GM23338 (cell line): ENCODE measurements around the gene ING1. TPM values are rescaled to one million over a fixed set of nuclear protein-coding genes. Genes with fewer than 3 reads are reported as not detected.

Experiments
- ATAC-seq: fragments of 200-7000 bp; cut with Tn5 transposase; 3 replicates; pipeline ENCODE4 v1.9.1; 2020
- DNase-seq: peaks from one replicate; pipeline ENCODE4 v3.0.0-alpha.2; 2015; ENCODE audit warnings: low spot score
- H2AFZ ChIP-seq: fragments of 200-600 bp; sonication (generic); 2 replicates; pipeline ENCODE4 v1.8.0; 2016; ENCODE audit warnings: antibody characterized with exemption, mild to moderate bottlenecking, moderate library complexity
- H3F3A ChIP-seq: fragments of 200-600 bp; sonication (generic); replicated peaks from 2 replicates; pipeline ENCODE4 v1.8.0; 2017; ENCODE audit warnings: antibody characterized with exemption, mixed run types, low read depth
- H3K27ac ChIP-seq: fragments of 200-600 bp; sonication (generic); 2 replicates; pipeline ENCODE4 v1.6.1; 2016; ENCODE audit warnings: low read depth
- H3K27me3 ChIP-seq: fragments of 200-600 bp; sonication (generic); 2 replicates; pipeline ENCODE4 v1.8.0; 2016; ENCODE audit warnings: mild to moderate bottlenecking, mixed run types, moderate library complexity; ENCODE audit not compliant: insufficient read depth
- H3K36me3 ChIP-seq: fragments of 200-600 bp; sonication (generic); 2 replicates; pipeline ENCODE4 v1.8.0; 2016; ENCODE audit warnings: mild to moderate bottlenecking; ENCODE audit not compliant: insufficient read depth
- H3K4me1 ChIP-seq: fragments of 200-600 bp; sonication (generic); 2 replicates; pipeline ENCODE4 v1.8.0; 2016; ENCODE audit warnings: mild to moderate bottlenecking, moderate library complexity; ENCODE audit not compliant: insufficient read depth
- H3K4me2 ChIP-seq: fragments of 200-600 bp; sonication (generic); 2 replicates; pipeline ENCODE4 v1.7.1; 2017; ENCODE audit warnings: mixed run types
- H3K4me3 ChIP-seq: fragments of 200-600 bp; sonication (generic); 2 replicates; pipeline ENCODE4 v1.6.1; 2016; ENCODE audit warnings: mixed run types
- H3K79me2 ChIP-seq: fragments of 200-600 bp; sonication (generic); replicated peaks from 2 replicates; pipeline ENCODE4 v1.8.0; 2017; ENCODE audit warnings: mild to moderate bottlenecking; ENCODE audit not compliant: insufficient read depth
- H3K9me2 ChIP-seq: fragments of 200-600 bp; sonication (generic); 2 replicates; pipeline ENCODE4 v1.8.0; 2017; ENCODE audit not compliant: insufficient read depth
- H4K20me1 ChIP-seq: fragments of 200-600 bp; sonication (generic); replicated peaks from 2 replicates; pipeline ENCODE4 v1.8.0; 2017; ENCODE audit warnings: mild to moderate bottlenecking; ENCODE audit not compliant: insufficient read depth
- H3K27ac Mint-ChIP-seq: 2 replicates; pipeline ENCODE4 v1.8.0; 2020; ENCODE audit warnings: inconsistent platforms, mild to moderate bottlenecking, moderate library complexity, mixed read lengths
- H3K27me3 Mint-ChIP-seq: 3 replicates; pipeline ENCODE4 v1.8.0; 2022; ENCODE audit warnings: low read depth, mild to moderate bottlenecking, moderate library complexity, mixed read lengths, inconsistent platforms; ENCODE audit not compliant: insufficient read depth, poor library complexity
- H3K36me3 Mint-ChIP-seq: 3 replicates; pipeline ENCODE4 v1.8.0; 2021; ENCODE audit warnings: low read depth, mild to moderate bottlenecking, inconsistent platforms, moderate library complexity, mixed read lengths
- H3K4me1 Mint-ChIP-seq: 3 replicates; pipeline ENCODE4 v1.8.0; 2020; ENCODE audit warnings: mild to moderate bottlenecking, inconsistent platforms, mixed read lengths
- H3K4me3 Mint-ChIP-seq: 3 replicates; pipeline ENCODE4 v1.8.0; 2021; ENCODE audit warnings: moderate library complexity, mild to moderate bottlenecking, inconsistent platforms, mixed read lengths
- H3K9me3 Mint-ChIP-seq: 3 replicates; pipeline ENCODE4 v1.8.0; 2020; ENCODE audit warnings: moderate library complexity, mild to moderate bottlenecking, inconsistent platforms, mixed read lengths
- CREB1 ChIP-seq: fragments of 250-450 bp; sonication (Bioruptor Pico); IDR thresholded peaks from 2 replicates; pipeline ENCODE4 v1.5.0; 2020; ENCODE audit warnings: low read depth, mild to moderate bottlenecking, moderate library complexity
- CTCF ChIP-seq, 2 experiments: fragments of 200-600 bp in 1 of 2; sonication (generic) in 1 of 2; conservative IDR thresholded peaks; 2 replicates each; pipeline versions ENCODE4 v1.5.1 to v1.6.1; 2016 to 2017; ENCODE audit warnings: antibody characterized with exemption in 2 of 2, low read depth in 2 of 2, mild to moderate bottlenecking in 2 of 2, moderate library complexity in 1 of 2
- ETS1 ChIP-seq: IDR thresholded peaks from 2 replicates; pipeline ENCODE4 v1.6.1; 2016; ENCODE audit warnings: antibody characterized with exemption
- EZH2 ChIP-seq: fragments of 200-600 bp; sonication (generic); IDR thresholded peaks from one replicate; pipeline ENCODE4 v1.8.0; 2017; ENCODE audit warnings: antibody characterized with exemption, mild to moderate bottlenecking, low read depth; ENCODE audit not compliant: unreplicated experiment
- EZH2phosphoT487 ChIP-seq: fragments of 200-600 bp; sonication (generic); IDR thresholded peaks from one replicate; pipeline ENCODE4 v1.8.1; 2018; ENCODE audit warnings: antibody characterized with exemption; ENCODE audit not compliant: unreplicated experiment
- JUNB ChIP-seq: IDR thresholded peaks from one replicate; pipeline ENCODE4 v1.6.1; 2016; ENCODE audit warnings: antibody characterized with exemption; ENCODE audit not compliant: unreplicated experiment
- NANOG ChIP-seq: IDR thresholded peaks from 2 replicates; pipeline ENCODE4 v1.6.1; 2016; ENCODE audit warnings: antibody characterized with exemption, borderline replicate concordance
- STAT1 ChIP-seq: IDR thresholded peaks from one replicate; pipeline ENCODE4 v1.6.1; 2016; ENCODE audit warnings: antibody characterized with exemption; ENCODE audit not compliant: unreplicated experiment
- ZNF114 ChIP-seq: fragments of 250-450 bp; sonication (Bioruptor Pico); IDR thresholded peaks from 2 replicates; pipeline ENCODE4 v1.5.0; 2020; ENCODE audit warnings: mild to moderate bottlenecking, moderate library complexity
- ZNF331 ChIP-seq: fragments of 250-450 bp; sonication (Bioruptor Pico); IDR thresholded peaks from 2 replicates; pipeline ENCODE4 v1.5.0; 2020; ENCODE audit warnings: low read depth, mild to moderate bottlenecking, moderate library complexity
- polyA plus RNA-seq: library from polyadenylated mRNA; unstranded; fragments of >200 nt; fragmentation: Nextera tagmentation; extraction: Ambion mirVana; gene quantifications from 2 replicates; pipeline ENCODE4 v1.2.1, GENCODE V29; 2016
- total RNA-seq: library from RNA; depleted of rRNA; stranded (reverse); fragments of >200 nt; shearing (Covaris generic); gene quantifications from 2 replicates; pipeline ENCODE4 v1.2.3, GENCODE V29; 2014

The ING1 gene
- total and polyA plus RNA-seq, 2 experiments from 2014 or later, result 27.4 to 34.4 TPM

GRCh38 chr13:110756219-110756631 is 42.7 kb downstream of the ING1 start:
- no peak overlapping the region for H2AFZ ChIP-seq
- H3F3A ChIP-seq, result no peaks in the 10 kb centered on the region
- H3K4me1 ChIP-seq, result peaks cover 21% of the 10 kb centered on the region
- Mint-ChIP-seq H3K36me3 (peaks cover 18% of the 10 kb centered on the region), H3K27ac (peak overlapping the region; percentile 57; the same call in 1 of the 2 replicates), H3K4me1 (peaks cover 13% of the 10 kb centered on the region), H3K27me3 (peaks cover 2% of the 10 kb centered on the region), H3K4me3 (no peak overlapping the region), H3K9me3 (peaks cover 15% of the 10 kb centered on the region)
- no peaks in the 10 kb centered on the region for H3K79me2 ChIP-seq
- H3K9me2 ChIP-seq, result peaks cover 7% of the 10 kb centered on the region; the same call in 1 of the 2 replicates
- peak; percentile 23 for DNase-seq
- H3K36me3 ChIP-seq, result peaks cover 3% of the 10 kb centered on the region; the same call in 1 of the 2 replicates
- H3K4me3 ChIP-seq, result no peak overlapping the region
- peak; percentile 34; the same call in 2 of the 3 replicates for ATAC-seq
- no peak overlapping the region for H3K27ac ChIP-seq
- peak overlapping the region; percentile 42 for H3K4me2 ChIP-seq
- no peaks in the 10 kb centered on the region for H3K27me3 ChIP-seq
- TF ChIP-seq ZNF331 (CRISPR knock-in tag) (no peak), NANOG (peak; percentile 48; the same call in 1 of the 2 replicates)
- no peaks in the 10 kb centered on the region for H4K20me1 ChIP-seq

- H2AFZ ChIP-seq, result peak overlapping the region; percentile 64
- no peaks in the 10 kb centered on the region for H4K20me1 ChIP-seq
- H3K4me3 Mint-ChIP-seq, result no peak overlapping the region
- peaks cover 21% of the 10 kb centered on the region for H3K4me1 ChIP-seq
- peak overlapping the region; percentile 41; the same call in 1 of the 2 replicates for H3K4me2 ChIP-seq
- no peak overlapping the region for H3K4me3 ChIP-seq
- peaks cover 7% of the 10 kb centered on the region for H3K9me3 Mint-ChIP-seq
- peaks cover 7% of the 10 kb centered on the region; the same call in 1 of the 2 replicates for H3K9me2 ChIP-seq
- no peaks in the 10 kb centered on the region for H3F3A ChIP-seq
- peak; percentile 62 for ATAC-seq
- H3K27ac Mint-ChIP-seq, result no peak overlapping the region
- H3K36me3 Mint-ChIP-seq, result peaks cover 9% of the 10 kb centered on the region
- no peaks in the 10 kb centered on the region for H3K36me3 ChIP-seq
- peaks cover 13% of the 10 kb centered on the region for H3K4me1 Mint-ChIP-seq
- peak in 1 of 2 experiments; percentile 32; a peak in 2 of 4 replicates for TF ChIP-seq CTCF (conservative IDR thresholded peaks at IDR 0.05; ENCODE audit: low read depth in 2 of 2)
- TF ChIP-seq CREB1 (CRISPR knock-in tag), result no peak
- no peak for TF ChIP-seq ZNF114 (CRISPR knock-in tag)
- TF ChIP-seq NANOG, result no peak
- H3K27ac ChIP-seq, result peak overlapping the region; percentile 24; the same call in 1 of the 2 replicates
- H3K79me2 ChIP-seq, result no peaks in the 10 kb centered on the region
- peaks cover 2% of the 10 kb centered on the region for H3K27me3 Mint-ChIP-seq
- DNase-seq, result peak; percentile 35
- H3K27me3 ChIP-seq, result no peaks in the 10 kb centered on the region
These were observed 43.8 kb downstream of the ING1 start for GRCh38 chr13:110757296-110757695.

- no peak overlapping the region for H3K27ac Mint-ChIP-seq
- H3K9me3 Mint-ChIP-seq, result 0 out of 3 replicates have a peak, but pooled peaks cover 7% of the 10 kb centered on the region
- H3F3A ChIP-seq, result no peaks in the 10 kb centered on the region
- no peaks in the 10 kb centered on the region for H3K27me3 ChIP-seq
- H3K4me3 Mint-ChIP-seq, result no peak overlapping the region
- no peak overlapping the region for H2AFZ ChIP-seq
- peaks cover 2% of the 10 kb centered on the region for H3K27me3 Mint-ChIP-seq
- peaks cover 21% of the 10 kb centered on the region for H3K4me1 ChIP-seq
- H3K27ac ChIP-seq, result no peak overlapping the region; the same call in 1 of the 2 replicates
- no peak overlapping the region for H3K4me2 ChIP-seq
- DNase-seq (no peak), ATAC-seq (no peak)
- no peaks in the 10 kb centered on the region for H4K20me1 ChIP-seq
- peaks cover 13% of the 10 kb centered on the region for H3K4me1 Mint-ChIP-seq
- no peak overlapping the region for H3K4me3 ChIP-seq
- H3K79me2 ChIP-seq, result no peaks in the 10 kb centered on the region
- peaks cover 6% of the 10 kb centered on the region; the same call in 1 of the 3 replicates for H3K36me3 Mint-ChIP-seq
- no peaks in the 10 kb centered on the region for H3K36me3 ChIP-seq
- peaks cover 9% of the 10 kb centered on the region for H3K9me2 ChIP-seq
- TF ChIP-seq JUNB (no peak), ZNF114 (CRISPR knock-in tag) (no peak), EZH2phosphoT487 (no peak), ETS1 (no peak), EZH2 (no peak), STAT1 (no peak)
These were observed 44.8 kb downstream of the ING1 start for GRCh38 chr13:110758195-110758805.
